GM15510 (cell line): ENCODE measurements around the gene DUSP18.

Experiments used
- POLR2A ChIP-seq: IDR thresholded peaks from 3 replicates; pipeline ENCODE4 v1.6.1; 2011; ENCODE audit warnings: borderline replicate concordance; ENCODE audit not compliant: insufficient read length; ENCODE audit errors: extremely low read depth

The DUSP18 gene

DNA sequence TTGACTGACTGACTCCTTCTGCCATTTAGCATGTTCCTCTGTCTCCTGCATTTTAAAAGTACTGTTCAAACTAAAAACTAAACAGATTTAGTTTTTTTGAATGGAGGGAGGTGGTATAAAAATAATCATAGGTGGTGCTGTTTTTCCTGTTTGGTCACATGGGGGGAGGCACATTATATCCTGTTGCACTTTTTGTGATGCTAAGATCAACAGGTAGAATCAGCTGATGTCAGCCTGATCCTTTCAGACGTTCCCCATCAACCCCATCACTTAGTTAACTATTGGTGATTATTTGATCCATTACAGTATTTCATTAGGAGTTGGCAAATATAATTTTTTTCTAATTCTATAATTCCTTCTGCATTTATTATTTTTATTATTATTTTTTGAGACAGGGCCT lies 21.9 kb upstream of the DUSP18 start:
- TF ChIP-seq POLR2A = no peak

- TF ChIP-seq POLR2A = no peak
Measured at GRCh38 chr22:30687358-30687757, 19.7 kb upstream of the DUSP18 start.

GRCh38 chr22:30685178-30685577 lies 17.5 kb upstream of the DUSP18 start:
- no peak for TF ChIP-seq POLR2A

GRCh38 chr22:30681831-30682230 lies 14.2 kb upstream of the DUSP18 start:
- TF ChIP-seq POLR2A = no peak

- TF ChIP-seq POLR2A = no peak
Measured at GRCh38 chr22:30680991-30681770, 13.5 kb upstream of the DUSP18 start.

GRCh38 chr22:30675436-30675835 lies 7.8 kb upstream of the DUSP18 start:
- TF ChIP-seq POLR2A = no peak

DNA sequence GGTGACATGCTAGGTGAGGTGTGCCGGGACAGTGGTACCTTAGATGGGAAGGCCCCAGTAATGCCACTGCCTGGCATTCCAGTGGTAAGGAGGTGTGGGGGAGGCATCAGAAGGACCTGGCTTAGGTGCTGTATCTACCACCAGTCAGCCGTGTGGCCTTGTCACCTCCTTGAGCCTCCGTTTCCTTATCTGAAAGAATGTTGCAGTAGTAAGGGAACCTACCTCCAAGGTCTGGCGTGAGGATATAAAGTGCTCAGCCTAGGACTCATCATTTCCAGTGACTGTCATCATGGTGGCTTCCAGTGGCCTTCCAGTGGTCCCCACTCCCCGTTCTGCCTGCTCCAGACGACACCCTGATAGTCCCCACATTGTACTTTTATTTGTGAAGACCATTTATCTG lies 6.8 kb upstream of the DUSP18 start:
- TF ChIP-seq POLR2A = no peak

DNA sequence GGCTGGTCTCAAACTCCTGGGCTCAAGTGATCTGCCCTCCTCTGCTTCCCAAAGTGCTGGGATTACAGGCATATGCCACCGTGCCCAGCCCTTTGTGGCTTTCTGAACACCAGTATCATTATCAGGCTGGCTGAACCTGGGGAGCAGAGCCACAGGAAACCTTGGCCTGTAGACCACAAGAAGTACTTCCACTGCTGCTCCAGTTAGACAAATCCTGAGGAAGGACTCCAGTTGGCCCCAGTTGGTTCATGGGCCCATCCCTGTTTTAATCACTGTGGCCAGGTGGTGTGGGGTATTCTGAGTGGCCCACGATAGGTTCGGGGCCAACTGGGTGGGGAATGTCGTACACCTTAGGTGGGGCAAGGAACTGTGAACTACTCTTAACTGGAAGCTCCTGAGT lies 5.5 kb upstream of the DUSP18 start:
- no peak for TF ChIP-seq POLR2A

DNA sequence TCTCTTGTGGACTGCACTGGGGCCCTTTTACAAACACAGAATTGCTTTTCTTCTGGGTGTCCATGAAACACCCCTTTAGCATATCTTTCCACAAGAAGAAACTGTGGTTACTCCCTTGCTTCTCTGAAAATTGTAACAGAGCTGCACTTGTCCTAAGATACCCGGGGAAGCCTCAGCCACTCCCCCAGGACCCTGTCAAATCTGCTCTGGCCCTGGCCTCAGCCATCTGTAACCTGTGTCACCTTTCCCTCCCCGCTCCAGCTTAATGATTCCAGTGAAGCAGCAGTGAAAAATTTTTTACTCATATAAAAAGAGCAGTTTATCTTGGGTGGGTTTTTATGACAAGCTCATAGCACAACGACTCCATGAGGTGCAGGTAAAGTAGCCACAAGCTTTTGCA lies 3.4 kb upstream of the DUSP18 start:
- no peak for TF ChIP-seq POLR2A

DNA sequence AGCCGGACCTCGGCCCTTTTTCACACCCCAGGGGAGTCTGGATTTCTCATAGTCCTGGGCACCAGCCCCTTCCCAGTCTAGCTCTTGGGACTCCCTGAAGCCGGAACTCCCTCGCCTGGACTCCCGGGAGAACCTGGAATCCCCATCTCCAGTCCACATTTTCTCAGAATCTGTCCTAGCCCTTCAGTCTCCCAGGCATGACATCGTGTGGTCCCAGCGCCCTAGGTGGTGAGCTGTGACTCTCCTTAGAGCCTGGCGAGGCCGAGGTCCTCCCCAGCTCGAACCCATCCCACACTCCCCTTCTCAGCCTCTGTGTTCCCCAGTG lies 673 bp upstream of the DUSP18 start:
- TF ChIP-seq POLR2A = no peak

DNA sequence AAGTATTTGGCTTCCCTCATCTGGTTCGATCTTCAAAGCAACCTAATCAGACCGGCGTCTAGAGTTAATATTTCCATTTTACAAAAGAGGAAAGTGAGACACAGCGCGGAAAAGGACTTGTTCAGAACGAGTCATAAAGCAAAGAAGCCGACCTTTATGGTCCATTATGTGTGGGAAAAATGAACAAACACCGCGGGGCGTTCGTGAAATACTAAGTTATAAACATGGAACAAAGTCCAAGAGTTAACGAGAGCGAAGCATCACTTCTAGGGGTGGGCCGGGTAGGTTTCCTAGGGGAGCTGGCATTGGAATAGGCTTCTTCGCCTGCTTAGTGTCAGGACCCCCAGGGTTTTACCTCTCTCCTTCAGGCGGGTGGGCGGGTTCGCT lies 575 bp downstream of the DUSP18 start:
- no peak for TF ChIP-seq POLR2A

GRCh38 chr22:30665786-30666185 lies 1.9 kb downstream of the DUSP18 start:
- TF ChIP-seq POLR2A = no peak

DNA sequence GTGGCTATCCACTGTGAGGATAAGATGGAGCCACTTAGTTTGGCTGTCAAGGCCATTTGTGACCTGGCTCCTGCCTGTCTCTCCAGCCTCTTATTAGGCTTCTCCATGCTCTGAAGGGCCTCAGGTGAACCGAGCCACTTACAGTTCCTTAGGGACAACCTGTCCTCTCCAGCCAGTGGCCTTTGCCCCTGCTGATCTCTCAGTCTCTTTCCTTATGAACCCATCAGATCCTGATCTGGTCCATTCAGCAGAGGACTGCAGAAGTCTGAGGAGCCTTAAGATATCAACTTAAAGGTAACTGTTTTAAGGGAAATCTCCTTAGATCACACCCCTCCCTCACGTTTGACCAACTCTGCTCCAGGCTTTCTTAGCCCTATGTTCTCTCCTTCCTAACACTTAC lies 2.4 kb downstream of the DUSP18 start:
- no peak for TF ChIP-seq POLR2A

GRCh38 chr22:30664798-30665197 lies 2.9 kb downstream of the DUSP18 start:
- TF ChIP-seq POLR2A = no peak

- TF ChIP-seq POLR2A = no peak
Measured at GRCh38 chr22:30662040-30662439, 5.6 kb downstream of the DUSP18 start.

GRCh38 chr22:30655532-30655931 lies 12.1 kb downstream of the DUSP18 start:
- no peak for TF ChIP-seq POLR2A

GRCh38 chr22:30654361-30654760 lies 13.3 kb downstream of the DUSP18 start:
- TF ChIP-seq POLR2A = no peak

DNA sequence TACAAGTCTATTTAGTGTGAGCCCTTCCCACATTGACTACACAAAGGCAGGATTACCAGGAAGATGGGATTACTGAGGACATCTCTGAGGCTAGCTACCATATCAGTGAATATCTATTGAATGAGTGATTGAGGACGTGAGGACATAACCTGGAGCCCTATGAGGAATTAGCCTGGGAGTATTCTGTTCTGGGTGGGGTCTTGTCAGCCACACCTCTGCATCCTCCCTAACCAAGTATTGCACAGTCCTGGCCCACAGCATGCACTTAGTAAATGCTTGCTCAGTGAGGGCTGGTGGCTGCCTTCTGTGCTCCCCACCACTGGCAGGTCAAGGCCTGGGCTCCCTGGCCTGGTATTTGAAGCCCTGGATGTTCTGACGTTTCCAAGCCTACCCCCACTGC lies 14.8 kb downstream of the DUSP18 start:
- TF ChIP-seq POLR2A = no peak

GRCh38 chr22:30650508-30651116 lies 17.1 kb downstream of the DUSP18 start:
- TF ChIP-seq POLR2A = no peak
